HG02981 (cell line): ENCODE results near the gene RAD50.
"Not testable (repeated sequence)": the region's sequence is repeated elsewhere in the genome, so short reads cannot be mapped to it uniquely, and the experiment has no call there.

ENCODE experiments used
- ATAC-seq: cut with Tn5 transposase; IDR thresholded peaks from one replicate; pipeline ENCODE4 v1.9.1; 2021; ENCODE audit warnings: mild to moderate bottlenecking, moderate library complexity; ENCODE audit not compliant: unreplicated experiment

RAD50 gene

GRCh38 chr5:132628814-132629213, 72.0 kb downstream of the RAD50 start:
- ATAC-seq, result no peak

GRCh38 chr5:132629230-132629944, 72.6 kb downstream of the RAD50 start:
- ATAC-seq, result no peak

GRCh38 chr5:132633587-132633986, 76.8 kb downstream of the RAD50 start:
- ATAC-seq, result not testable (repeated sequence)

- peak; percentile 53 for ATAC-seq
These were observed 79.1 kb downstream of the RAD50 start for GRCh38 chr5:132635873-132636272.

- no peak for ATAC-seq
These were observed 80.5 kb downstream of the RAD50 start for GRCh38 chr5:132637241-132637640.

- ATAC-seq, result peak; percentile 61
These were observed 82.9 kb downstream of the RAD50 start for GRCh38 chr5:132639706-132640130.

- ATAC-seq, result no peak
These were observed 83.8 kb downstream of the RAD50 start for GRCh38 chr5:132640613-132641012.

GRCh38 chr5:132641241-132641723, 84.5 kb downstream of the RAD50 start:
- ATAC-seq, result no peak

- ATAC-seq, result no peak
These were observed 85.1 kb downstream of the RAD50 start for GRCh38 chr5:132641841-132642240.

GRCh38 chr5:132644177-132644576, 87.4 kb downstream of the RAD50 start:
- ATAC-seq, result no peak

- ATAC-seq, result no peak
These were observed 89.9 kb downstream of the RAD50 start for GRCh38 chr5:132646583-132647266.

- ATAC-seq, result no peak
These were observed 90.7 kb downstream of the RAD50 start for GRCh38 chr5:132647473-132647872.

GRCh38 chr5:132648355-132648754, 91.6 kb downstream of the RAD50 start:
- ATAC-seq, result no peak

- no peak for ATAC-seq
These were observed 95.2 kb downstream of the RAD50 start for GRCh38 chr5:132651838-132652469.

- ATAC-seq, result no peak
These were observed 96.9 kb downstream of the RAD50 start for GRCh38 chr5:132653716-132654115.

- no peak for ATAC-seq
These were observed 99.3 kb downstream of the RAD50 start for GRCh38 chr5:132655821-132656773.

GRCh38 chr5:132656774-132657355, 100.1 kb downstream of the RAD50 start:
- no peak for ATAC-seq

- no peak for ATAC-seq
These were observed 101.1 kb downstream of the RAD50 start, which contains the start of gene IL13 for GRCh38 chr5:132657676-132658380. TSS of gene IL13 (plus strand) at chr5:132658173. CDS start at chr5:132658187, 14 bp downstream.
